Smooth muscle cell (in vitro differentiated cells): ENCODE measurements around the gene FBXO46. TPM values are rescaled to one million over a fixed set of nuclear protein-coding genes. Genes with fewer than 3 reads are reported as not detected.

Source experiments
- DNase-seq: peaks from one replicate; lab custom pipeline; 2025; ENCODE audit not compliant: unreplicated experiment; lab: John Stamatoyannopoulos, UW
- H2AFZ ChIP-seq: fragments of 200-600 bp; sonication (generic); 2 replicates; pipeline ENCODE4 v1.6.0; 2016; ENCODE audit warnings: antibody characterized with exemption, low read depth, mild to moderate bottlenecking
- H3F3A ChIP-seq: fragments of 200-600 bp; sonication (generic); 2 replicates; pipeline ENCODE4 v1.6.0; 2017; ENCODE audit warnings: antibody characterized with exemption, low read depth
- H3K27ac ChIP-seq: fragments of 200-600 bp; sonication (generic); 2 replicates; pipeline ENCODE4 v1.5.1; 2016; ENCODE audit warnings: low read depth, mild to moderate bottlenecking
- H3K27me3 ChIP-seq: fragments of 200-600 bp; sonication (generic); 2 replicates; pipeline ENCODE4 v1.6.1; 2016; ENCODE audit warnings: low read depth, mild to moderate bottlenecking
- H3K36me3 ChIP-seq: fragments of 200-600 bp; sonication (generic); 2 replicates; pipeline ENCODE4 v1.5.1; 2016; ENCODE audit warnings: low read depth
- H3K4me1 ChIP-seq: fragments of 200-600 bp; sonication (generic); 2 replicates; pipeline ENCODE4 v1.5.1; 2016; ENCODE audit warnings: low read depth
- H3K4me2 ChIP-seq: fragments of 200-600 bp; sonication (generic); 2 replicates; pipeline ENCODE4 v1.6.0; 2016; ENCODE audit warnings: mild to moderate bottlenecking
- H3K4me3 ChIP-seq: fragments of 200-600 bp; sonication (generic); 2 replicates; pipeline ENCODE4 v1.5.1; 2016; ENCODE audit warnings: mild to moderate bottlenecking
- H3K79me2 ChIP-seq: fragments of 200-600 bp; sonication (generic); 2 replicates; pipeline ENCODE4 v1.6.0; 2016; ENCODE audit warnings: low read depth, mild to moderate bottlenecking
- H3K9ac ChIP-seq: fragments of 200-600 bp; sonication (generic); 2 replicates; pipeline ENCODE4 v1.6.0; 2016; ENCODE audit warnings: low read depth
- H3K9me3 ChIP-seq: fragments of 200-600 bp; sonication (generic); replicated peaks from 2 replicates; pipeline ENCODE4 v1.5.1; 2016; ENCODE audit warnings: low read depth
- H4K20me1 ChIP-seq: fragments of 200-600 bp; sonication (generic); 2 replicates; pipeline ENCODE4 v1.6.0; 2016; ENCODE audit warnings: low read depth
- WGBS: methylation state at CpG from one replicate; pipeline ENCODE4 v1.1.7; 2016; ENCODE audit warnings: low lambda C conversion rate; 5-methylcytosine and 5-hydroxymethylcytosine counted together
- polyA plus RNA-seq: library from polyadenylated mRNA; unstranded; fragments of >200 nt; fragmentation: Nextera tagmentation; extraction: Ambion mirVana; gene quantifications from 2 replicates; pipeline ENCODE4 v1.2.1, GENCODE V29; 2016
- total RNA-seq: library from RNA; depleted of rRNA; stranded (reverse); fragments of >200 nt; gene quantifications from 2 replicates; pipeline ENCODE4 v1.2.3, GENCODE V29; 2014
- TF ChIP-seq, protein P1 (sequence below): fragments of 200-600 bp; sonication (generic); IDR thresholded peaks from 2 replicates; pipeline ENCODE4 v1.5.1; 2017; ENCODE audit warnings: borderline replicate concordance, mild to moderate bottlenecking, antibody characterized with exemption; ENCODE audit not compliant: insufficient read depth, poor library complexity, severe bottlenecking

FBXO46 gene
- total and polyA plus RNA-seq, 2 experiments from 2014 or later = 7.2 to 7.9 TPM

DNA sequence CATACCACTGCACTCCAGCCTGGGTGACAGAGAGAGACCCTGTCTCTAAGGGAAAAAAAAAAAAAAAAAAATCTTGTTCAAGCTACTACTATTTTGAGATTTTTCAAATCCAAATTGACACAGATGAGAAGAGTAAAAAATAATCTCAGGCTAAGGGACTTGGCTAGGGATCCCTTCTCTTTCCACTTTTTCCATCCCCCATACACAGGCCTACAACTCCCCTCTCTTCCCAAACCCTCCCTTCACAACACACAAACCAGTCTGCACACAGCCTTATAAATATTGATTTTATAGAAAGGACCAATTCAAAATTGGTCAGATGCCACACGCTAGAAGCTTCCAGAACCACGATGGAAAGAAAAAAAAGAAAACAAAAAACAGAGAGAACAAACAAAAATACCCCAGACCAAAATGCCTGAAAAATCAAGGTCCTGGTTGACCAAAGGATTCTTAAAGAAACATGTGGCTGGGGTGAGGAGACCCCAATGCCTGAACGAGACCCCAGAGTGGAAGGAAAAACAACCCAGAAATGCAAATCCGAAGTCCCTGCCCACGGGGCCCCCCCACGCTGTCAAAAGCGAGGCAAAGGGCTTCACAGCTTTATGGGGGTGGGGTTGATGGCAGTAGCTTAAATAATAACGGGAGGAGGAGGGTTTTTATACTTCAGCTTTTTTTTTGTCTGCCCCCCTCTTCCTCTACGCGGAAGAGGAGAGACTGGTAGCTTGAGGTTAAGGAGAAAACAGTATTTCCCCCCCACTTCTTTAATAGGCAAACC is 20.2 kb downstream of the FBXO46 start:
- Histone ChIP-seq H3K79me2 (peaks cover 48% of the 10 kb centered on the region), H3K4me3 (no peak overlapping the region), H2AFZ (no peak overlapping the region), H3F3A (peaks cover 4% of the 10 kb centered on the region), H3K4me1 (no peaks in the 10 kb centered on the region), H3K9ac (no peak overlapping the region), H4K20me1 (no peaks in the 10 kb centered on the region), H3K36me3 (no peaks in the 10 kb centered on the region), H3K4me2 (no peak overlapping the region), H3K27ac (no peak overlapping the region), H3K9me3 (no peaks in the 10 kb centered on the region), H3K27me3 (no peaks in the 10 kb centered on the region)
- no peak for DNase-seq
- TF ChIP-seq, protein P1, sequence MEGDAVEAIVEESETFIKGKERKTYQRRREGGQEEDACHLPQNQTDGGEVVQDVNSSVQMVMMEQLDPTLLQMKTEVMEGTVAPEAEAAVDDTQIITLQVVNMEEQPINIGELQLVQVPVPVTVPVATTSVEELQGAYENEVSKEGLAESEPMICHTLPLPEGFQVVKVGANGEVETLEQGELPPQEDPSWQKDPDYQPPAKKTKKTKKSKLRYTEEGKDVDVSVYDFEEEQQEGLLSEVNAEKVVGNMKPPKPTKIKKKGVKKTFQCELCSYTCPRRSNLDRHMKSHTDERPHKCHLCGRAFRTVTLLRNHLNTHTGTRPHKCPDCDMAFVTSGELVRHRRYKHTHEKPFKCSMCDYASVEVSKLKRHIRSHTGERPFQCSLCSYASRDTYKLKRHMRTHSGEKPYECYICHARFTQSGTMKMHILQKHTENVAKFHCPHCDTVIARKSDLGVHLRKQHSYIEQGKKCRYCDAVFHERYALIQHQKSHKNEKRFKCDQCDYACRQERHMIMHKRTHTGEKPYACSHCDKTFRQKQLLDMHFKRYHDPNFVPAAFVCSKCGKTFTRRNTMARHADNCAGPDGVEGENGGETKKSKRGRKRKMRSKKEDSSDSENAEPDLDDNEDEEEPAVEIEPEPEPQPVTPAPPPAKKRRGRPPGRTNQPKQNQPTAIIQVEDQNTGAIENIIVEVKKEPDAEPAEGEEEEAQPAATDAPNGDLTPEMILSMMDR = no peak
- WGBS = 91% methylated on average over 10 of the region's 10 CpGs

DNA sequence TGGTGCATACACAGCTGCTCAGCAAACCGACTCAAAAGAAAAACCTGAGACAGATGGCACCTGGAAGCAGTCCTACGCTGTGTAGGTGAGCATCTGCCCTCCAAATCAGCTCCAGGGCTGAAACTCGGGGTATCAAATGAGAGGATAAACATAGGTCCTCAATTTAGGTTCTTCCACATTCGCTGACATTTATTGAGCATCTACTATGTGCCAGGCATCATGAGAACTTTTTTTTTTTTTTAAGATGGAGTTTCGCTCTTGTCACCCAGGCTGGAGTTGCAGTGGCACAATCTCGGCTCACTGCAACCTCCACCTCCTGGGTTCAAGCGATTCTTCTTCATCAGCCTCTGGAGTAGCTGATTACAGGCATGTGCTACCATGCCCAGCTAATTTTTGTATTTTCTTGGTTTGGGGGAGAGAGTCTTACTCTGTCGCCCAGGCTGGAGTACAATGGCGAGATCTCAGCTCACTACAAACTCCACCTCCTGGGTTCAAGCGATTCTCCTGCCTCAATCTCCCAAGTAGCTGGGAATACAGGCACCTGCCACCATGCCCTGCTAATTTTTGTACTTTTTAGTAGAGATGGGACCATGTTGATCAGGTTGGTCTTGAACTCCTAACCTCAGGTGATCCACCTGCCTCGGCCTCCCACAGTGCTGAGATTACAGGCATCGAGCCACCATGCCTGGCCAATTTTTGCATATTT is 24.8 kb downstream of the FBXO46 start:
- Histone ChIP-seq H3K4me1 (no peaks in the 10 kb centered on the region), H4K20me1 (no peaks in the 10 kb centered on the region), H3F3A (peaks cover 4% of the 10 kb centered on the region), H3K4me3 (no peak overlapping the region), H3K27ac (no peak overlapping the region), H3K27me3 (no peaks in the 10 kb centered on the region), H3K36me3 (no peaks in the 10 kb centered on the region), H3K79me2 (peaks cover 5% of the 10 kb centered on the region), H2AFZ (no peak overlapping the region), H3K4me2 (no peak overlapping the region), H3K9me3 (no peaks in the 10 kb centered on the region), H3K9ac (no peak overlapping the region)
- 97% methylated on average over 12 of the region's 12 CpGs for WGBS
- TF ChIP-seq, protein P1 = no peak
- DNase-seq = no peak

DNA sequence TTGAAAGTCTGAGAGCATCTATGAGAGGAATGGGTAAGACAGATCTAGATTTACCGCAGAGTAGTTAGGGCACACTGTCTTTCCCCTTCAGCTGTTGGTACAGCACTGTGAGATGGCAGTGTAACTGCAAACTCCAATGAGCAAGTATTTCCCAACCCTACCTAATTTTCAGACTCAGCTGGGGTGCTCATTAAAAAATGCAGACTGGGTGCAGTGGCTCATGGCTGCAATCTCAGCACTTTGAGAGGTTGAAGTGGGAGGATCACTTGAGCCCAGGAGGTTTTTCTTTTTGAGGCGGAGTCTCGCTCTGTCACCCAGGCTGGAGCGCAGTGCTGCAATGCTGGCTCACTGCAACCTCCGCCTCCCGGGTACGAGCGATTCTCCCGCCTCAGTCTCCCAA is 25.6 kb downstream of the FBXO46 start:
- Histone ChIP-seq H3K9me3 (no peaks in the 10 kb centered on the region), H2AFZ (no peak overlapping the region), H3K27me3 (no peaks in the 10 kb centered on the region), H3K79me2 (no peaks in the 10 kb centered on the region), H3F3A (peaks cover 4% of the 10 kb centered on the region), H3K4me1 (no peaks in the 10 kb centered on the region), H3K4me2 (no peak overlapping the region), H3K27ac (no peak overlapping the region), H4K20me1 (no peaks in the 10 kb centered on the region), H3K36me3 (no peaks in the 10 kb centered on the region), H3K4me3 (no peak overlapping the region), H3K9ac (no peak overlapping the region)
- no peak for DNase-seq
- 89% methylated on average over 9 of the region's 9 CpGs for WGBS
- TF ChIP-seq, protein P1 = no peak
